HEK293T (cell line): ENCODE measurements around the gene INPP5A.

ENCODE experiments used
- ARNT ChIP-seq: fragments of 450-650 bp; IDR thresholded peaks from 2 replicates; pipeline ENCODE4 v1.6.1; 2017; ENCODE audit warnings: mild to moderate bottlenecking
- BHLHE40 ChIP-seq: fragments of 450-650 bp; IDR thresholded peaks from 2 replicates; pipeline ENCODE4 v1.6.1; 2016; ENCODE audit warnings: mild to moderate bottlenecking, moderate library complexity, borderline replicate concordance
- FOXM1 ChIP-seq: fragments of 450-650 bp; IDR thresholded peaks from 2 replicates; pipeline ENCODE4 v1.6.1; 2017; ENCODE audit warnings: mild to moderate bottlenecking, borderline replicate concordance
- L3MBTL2 ChIP-seq: fragments of 450-650 bp; conservative IDR thresholded peaks from 2 replicates; pipeline ENCODE4 v1.6.1; 2016; ENCODE audit warnings: mild to moderate bottlenecking
- NFRKB ChIP-seq: fragments of 450-650 bp; IDR thresholded peaks from 2 replicates; pipeline ENCODE4 v1.6.1; 2016; ENCODE audit warnings: mild to moderate bottlenecking, moderate library complexity
- SP1 ChIP-seq: fragments of 450-650 bp; IDR thresholded peaks from 2 replicates; pipeline ENCODE4 v1.6.1; 2017
- SUZ12 ChIP-seq: fragments of 450-650 bp; IDR thresholded peaks from 2 replicates; pipeline ENCODE4 v1.6.1; 2016; ENCODE audit warnings: mild to moderate bottlenecking
- TARDBP ChIP-seq: fragments of 450-650 bp; IDR thresholded peaks from 2 replicates; pipeline ENCODE4 v1.6.1; 2016
- ZNF384 ChIP-seq: fragments of 450-650 bp; IDR thresholded peaks from 2 replicates; pipeline ENCODE4 v1.6.1; 2016
- TF ChIP-seq, protein P1 (sequence below): fragments of 450-650 bp; IDR thresholded peaks from 2 replicates; pipeline ENCODE4 v1.6.1; 2016

DNA sequence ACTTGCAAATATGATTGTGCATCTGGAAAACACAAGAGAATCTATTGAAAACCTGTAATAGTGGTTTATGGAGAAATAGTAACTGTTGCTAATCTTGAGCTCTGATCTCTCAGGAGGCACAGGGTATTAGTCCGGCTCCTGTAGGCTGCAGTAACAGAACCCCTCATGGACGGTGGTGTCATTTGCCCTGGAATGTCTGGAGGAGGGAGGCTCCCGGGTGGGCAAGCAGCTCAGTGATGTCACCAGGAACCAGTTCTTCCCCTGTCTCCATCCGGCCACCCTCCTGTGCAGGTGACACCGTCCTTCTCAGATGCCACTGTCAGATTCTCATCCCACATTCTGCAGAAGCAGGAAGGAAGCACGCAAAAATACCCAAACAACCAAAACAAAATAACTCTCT, 29.3 kb downstream of the INPP5A start:
- TF ChIP-seq SP1 (no peak), BHLHE40 (no peak), NFRKB (no peak), SUZ12 (no peak), FOXM1 (no peak), ZNF384 (no peak), TARDBP (no peak), ARNT (no peak), L3MBTL2 (no peak)
- TF ChIP-seq, protein P1, sequence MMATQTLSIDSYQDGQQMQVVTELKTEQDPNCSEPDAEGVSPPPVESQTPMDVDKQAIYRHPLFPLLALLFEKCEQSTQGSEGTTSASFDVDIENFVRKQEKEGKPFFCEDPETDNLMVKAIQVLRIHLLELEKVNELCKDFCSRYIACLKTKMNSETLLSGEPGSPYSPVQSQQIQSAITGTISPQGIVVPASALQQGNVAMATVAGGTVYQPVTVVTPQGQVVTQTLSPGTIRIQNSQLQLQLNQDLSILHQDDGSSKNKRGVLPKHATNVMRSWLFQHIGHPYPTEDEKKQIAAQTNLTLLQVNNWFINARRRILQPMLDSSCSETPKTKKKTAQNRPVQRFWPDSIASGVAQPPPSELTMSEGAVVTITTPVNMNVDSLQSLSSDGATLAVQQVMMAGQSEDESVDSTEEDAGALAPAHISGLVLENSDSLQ = no peak
